ENCODE data around the gene ROBO3. TPM values are rescaled to one million over a fixed set of nuclear protein-coding genes. Genes with fewer than 3 reads are reported as not detected.

The ROBO3 gene
- total RNA-seq, 1 donor from 2014 or later = 18.9 TPM

- no peak for DNase-seq (ENCODE audit: extremely low spot score in 2 of 2)
- no peak overlapping the region for H3K27ac ChIP-seq
Observed at GRCh38 chr11:124880290-124880611, 15.0 kb downstream of the ROBO3 start.

GRCh38 chr11:124880958-124881357 is 15.7 kb downstream of the ROBO3 start:
- Histone ChIP-seq H3K27ac (no peak overlapping the region), H3K4me3 (no peak overlapping the region), H3K27me3 (no peaks in the 10 kb centered on the region), H3K9me3 (no peaks in the 10 kb centered on the region), H3K4me1 (peaks cover 15% of the 10 kb centered on the region), H3K36me3 (no peaks in the 10 kb centered on the region)
- intact Hi-C loops (cut with DNase I) = no loop called here
- TF ChIP-seq POLR2A (IDR thresholded peaks at IDR 0.05) (no peak), CTCF (IDR thresholded peaks at IDR 0.05) (no peak), POLR2AphosphoS5 (IDR thresholded peaks at IDR 0.05; ENCODE audit: insufficient read depth in 1 of 2, low read depth in 1 of 2) (no peak)
- no peak for DNase-seq (ENCODE audit: extremely low spot score in 2 of 2)

More at GRCh38 chr11:124880290-124880611, 15.0 kb downstream of the ROBO3 start:
- TF ChIP-seq POLR2A (IDR thresholded peaks at IDR 0.05) = no peak
- no peak for TF ChIP-seq CTCF (IDR thresholded peaks at IDR 0.05)
- no peak for TF ChIP-seq POLR2AphosphoS5 (IDR thresholded peaks at IDR 0.05; ENCODE audit: insufficient read depth in 1 of 2, low read depth in 1 of 2)
- H3K4me1 ChIP-seq = peaks cover 21% of the 10 kb centered on the region
- H3K27me3 ChIP-seq = no peaks in the 10 kb centered on the region
- intact Hi-C loops (cut with DNase I) = no loop called here
- H3K4me3 ChIP-seq = no peak overlapping the region
- H3K9me3 ChIP-seq = no peaks in the 10 kb centered on the region
- no peaks in the 10 kb centered on the region for H3K36me3 ChIP-seq

DNA sequence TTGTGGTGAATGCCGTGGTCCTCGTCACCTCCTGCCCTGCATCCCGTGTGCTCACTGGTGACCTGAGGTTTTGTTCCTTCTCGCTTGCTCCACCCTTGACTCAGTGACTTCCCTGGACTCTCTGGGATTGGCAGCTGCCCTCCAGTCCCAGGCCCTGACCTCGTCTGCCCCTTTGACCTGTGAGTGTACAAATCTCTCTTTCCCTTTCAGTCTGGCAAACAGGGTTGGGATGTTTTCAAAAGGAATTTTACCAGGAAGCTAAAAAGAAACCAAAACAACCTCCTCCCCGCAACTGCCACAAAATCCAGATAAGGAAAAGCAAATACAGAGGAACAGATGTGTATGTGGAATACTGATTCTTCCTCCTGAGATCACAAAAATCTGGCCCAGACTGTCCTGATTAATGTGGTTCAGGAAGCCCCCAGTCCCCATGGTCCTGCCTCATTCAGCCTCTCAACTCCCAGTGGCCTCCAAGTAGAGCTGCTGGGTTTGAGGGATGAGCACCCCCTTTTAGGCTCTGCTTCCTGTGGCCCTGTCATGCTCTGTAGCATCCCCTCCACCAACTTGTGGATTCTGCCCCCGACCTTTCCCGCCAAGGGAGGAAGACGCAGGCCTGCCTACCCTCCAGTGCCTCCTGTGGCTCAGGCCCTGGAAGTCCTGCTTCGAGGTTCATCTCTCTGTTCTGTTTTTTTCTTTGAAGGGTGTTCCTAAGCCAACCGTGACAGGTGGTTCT is 17.3 kb downstream of the ROBO3 start:
- intact Hi-C loops (cut with DNase I) = no loop called here
- Histone ChIP-seq H3K4me3 (no peak overlapping the region), H3K27me3 (no peaks in the 10 kb centered on the region), H3K27ac (no peak overlapping the region), H3K4me1 (peaks cover 4% of the 10 kb centered on the region), H3K9me3 (no peaks in the 10 kb centered on the region), H3K36me3 (no peaks in the 10 kb centered on the region)
- TF ChIP-seq CTCF (IDR thresholded peaks at IDR 0.05) (no peak), POLR2A (IDR thresholded peaks at IDR 0.05) (no peak), POLR2AphosphoS5 (IDR thresholded peaks at IDR 0.05; ENCODE audit: insufficient read depth in 1 of 2, low read depth in 1 of 2) (no peak)
- DNase-seq (ENCODE audit: extremely low spot score in 2 of 2) = no peak

DNA sequence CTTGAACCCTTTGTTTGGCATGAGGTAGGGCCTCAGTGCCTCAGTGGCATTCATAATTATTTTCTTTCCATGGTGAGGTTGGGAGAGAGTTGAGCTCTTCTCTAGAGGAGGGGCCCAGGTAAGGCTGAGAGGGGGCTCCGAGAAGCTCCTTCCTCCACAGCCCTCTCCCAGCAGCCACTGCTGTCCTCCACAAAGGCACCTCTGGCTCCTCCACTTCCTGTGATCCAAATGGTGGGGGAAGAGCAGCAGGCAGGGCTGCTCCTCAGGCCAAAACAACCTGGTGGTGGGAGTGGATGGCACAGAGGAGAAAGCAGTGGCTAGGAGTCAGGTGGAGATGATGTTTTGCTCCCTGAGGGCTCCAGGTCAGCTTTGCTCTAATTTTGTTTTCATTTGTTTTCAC is 19.1 kb downstream of the ROBO3 start:
- Histone ChIP-seq H3K27ac (no peak overlapping the region), H3K4me1 (no peaks in the 10 kb centered on the region), H3K4me3 (no peak overlapping the region), H3K36me3 (no peaks in the 10 kb centered on the region), H3K9me3 (no peaks in the 10 kb centered on the region), H3K27me3 (no peaks in the 10 kb centered on the region)
- intact Hi-C loops (cut with DNase I) = no loop called here
- no peak for TF ChIP-seq POLR2AphosphoS5 (IDR thresholded peaks at IDR 0.05; ENCODE audit: insufficient read depth in 1 of 2, low read depth in 1 of 2)
- TF ChIP-seq CTCF (IDR thresholded peaks at IDR 0.05) = no peak
- no peak for TF ChIP-seq POLR2A (IDR thresholded peaks at IDR 0.05)
- DNase-seq (ENCODE audit: extremely low spot score in 2 of 2) = no peak

- intact Hi-C loops (cut with DNase I) = no loop called here
- Histone ChIP-seq H3K36me3 (no peaks in the 10 kb centered on the region), H3K27me3 (no peaks in the 10 kb centered on the region), H3K4me1 (no peaks in the 10 kb centered on the region), H3K9me3 (no peaks in the 10 kb centered on the region), H3K27ac (no peak overlapping the region), H3K4me3 (no peak overlapping the region)
- no peak for DNase-seq (ENCODE audit: extremely low spot score in 2 of 2)
- TF ChIP-seq CTCF (IDR thresholded peaks at IDR 0.05) (no peak), POLR2AphosphoS5 (IDR thresholded peaks at IDR 0.05; ENCODE audit: insufficient read depth in 1 of 2, low read depth in 1 of 2) (no peak), POLR2A (IDR thresholded peaks at IDR 0.05) (no peak)
Observed at GRCh38 chr11:124884869-124885479, 19.7 kb downstream of the ROBO3 start.

Data from vagina (tissue), 2 donors.